Pancreas (tissue), 10 donors: Measurements from ENCODE around the gene COMMD3. TPM values are rescaled to one million over a fixed set of nuclear protein-coding genes. Genes with fewer than 3 reads are reported as not detected.
"Not testable (repeated sequence)": the region's sequence is repeated elsewhere in the genome, so short reads cannot be mapped to it uniquely, and the experiment has no call there.

Experiments used
- ATAC-seq, 4 donors: fragments of 200-7000 bp; cut with Tn5 transposase; one replicate each; pipeline versions ENCODE4 v1.8.0 to v1.9.1; 2020; ENCODE audit warnings: mild to moderate bottlenecking in 4 of 4, moderate library complexity in 4 of 4
- DNase-seq, 6 donors: peaks; one replicate each; pipeline ENCODE4 v3.0.0-alpha.2; 2020
- FAIRE-seq: peaks from 2 replicates; lab custom pipeline; 2012; peaks lifted over from hg19 to GRCh38; lab: Jason Lieb, UNC
- H3K27ac ChIP-seq, 4 donors: fragments of 200-600 bp; sonication (generic); 1 replicate in 3 of 4; 2 replicates in 1 of 4; pipeline versions ENCODE4 v1.5.0 to v1.8.0; 2020
- H3K27me3 ChIP-seq, 4 donors: fragments of 200-600 bp; one replicate each; pipeline ENCODE4 v1.8.0; 2021
- H3K36me3 ChIP-seq, 3 donors: fragments of 200-600 bp; sonication (generic) in 1 of 3; one replicate each; pipeline versions ENCODE4 v1.5.0 to v1.8.0; 2020 to 2021
- H3K4me1 ChIP-seq, 3 donors: fragments of 200-600 bp; one replicate each; pipeline ENCODE4 v1.8.0; 2021
- H3K4me3 ChIP-seq, 4 donors: fragments of 200-600 bp; sonication (generic) in 2 of 4; one replicate each; pipeline versions ENCODE4 v1.5.0 to v1.8.0; 2020 to 2021
- H3K9me3 ChIP-seq, 4 donors: fragments of 200-600 bp; one replicate each; pipeline ENCODE4 v1.8.0; 2021
- WGBS, 2 donors: extraction: QIAGEN DNeasy Blood & Tissue Kit; methylation state at CpG; one replicate each; pipeline ENCODE4 v1.1.7; 2013; 5-methylcytosine and 5-hydroxymethylcytosine counted together
- intact Hi-C, 3 donors: fragments of 100-400 bp; cut with DNase I; formaldehyde crosslinking; loops; one replicate each; pipeline versions ENCODE4 v1.11.1 to v1.14.2; 2022
- polyA plus RNA-seq, 2 donors: library from polyadenylated mRNA; stranded (reverse); fragments of 200-250 nt; gene quantifications; one replicate each; pipeline ENCODE4 v1.2.3, GENCODE V29; 2013
- total RNA-seq, 6 donors: library from RNA; stranded (reverse); fragmentation: NEBNext Ultra II Directional in 4 of 6; extraction: Animal tissue kit (Norgen Biotek cat#: 25700) in 4 of 6; gene quantifications; one replicate each; pipeline versions ENCODE4 v1.2.1 to v1.2.4, GENCODE V29; 2021 to 2023
- TF ChIP-seq, protein P1 (sequence below), 4 donors: fragments of 200-600 bp; sonication (generic) in 3 of 4; IDR thresholded peaks; one replicate each; pipeline versions ENCODE4 v1.5.0 to v1.8.0; 2021; ENCODE audit warnings: antibody characterized with exemption in 4 of 4
- donor health status: healthy with polysubstance abuse.
- donor health status: DM: no; HTN: no; CAD: no; lungs with moderate emphysema.
- donor health status: DM: no; HTN: no; CAD: no.
- donor health status: control.
- donor health status: control.
- donor health status: Bipolar disorder and iron deficiency.
- donor health status: DM: yes; HTN: yes; CAD: no.
- donor health status: DM: no; HTN: no; CAD: no.
- donor health status: DM: no; HTN: no; CAD: no.
- donor health status: DM: yes; HTN: yes; CAD: no.

Gene COMMD3
- total and polyA plus RNA-seq, 8 donors, result 27.9 to 60.4 (median 38.7) TPM

DNA sequence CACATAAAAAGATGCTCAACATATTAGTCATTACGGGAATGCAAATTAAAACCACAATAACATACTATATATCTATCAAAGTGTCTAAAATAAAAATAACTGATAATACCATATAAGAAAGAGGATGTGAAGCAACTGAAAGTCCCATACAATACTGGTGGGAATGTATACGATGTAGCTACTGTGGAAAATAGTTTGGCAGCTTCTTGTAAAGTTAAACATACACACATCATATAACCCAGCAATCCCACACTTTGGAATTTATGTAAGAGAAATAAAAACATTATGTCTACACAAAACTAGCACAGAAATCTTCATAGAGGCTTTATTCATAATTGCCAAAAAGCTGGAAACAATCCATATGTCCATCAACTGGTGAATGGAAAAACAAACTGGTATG is 10.5 kb upstream of the COMMD3 start:
- FAIRE-seq, result no peak

DNA sequence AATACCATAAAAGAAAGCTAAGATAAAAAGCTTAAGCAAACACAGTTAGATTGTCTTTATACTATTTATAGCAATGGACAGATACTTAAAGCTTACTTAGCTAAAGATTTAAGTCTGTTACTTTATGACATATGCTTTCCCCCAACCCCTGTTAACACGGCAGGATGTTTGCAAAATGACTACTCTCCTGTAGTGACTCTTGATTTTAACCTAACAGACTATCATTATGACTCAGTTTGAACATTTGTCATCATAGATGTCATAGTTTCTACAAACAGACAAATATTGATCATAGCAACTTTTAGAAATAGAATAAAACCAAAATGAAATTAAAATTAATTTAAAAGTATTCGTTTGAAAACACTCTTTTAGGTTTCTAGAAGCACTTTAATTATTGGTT is 7.8 kb upstream of the COMMD3 start:
- WGBS, 2 donors, result 50 to 60% methylated on average over 2 of the region's 2 CpGs
- no peaks in the 10 kb centered on the region for H3K36me3 ChIP-seq
- H3K27ac ChIP-seq, result no peak overlapping the region
- TF ChIP-seq, protein P1, sequence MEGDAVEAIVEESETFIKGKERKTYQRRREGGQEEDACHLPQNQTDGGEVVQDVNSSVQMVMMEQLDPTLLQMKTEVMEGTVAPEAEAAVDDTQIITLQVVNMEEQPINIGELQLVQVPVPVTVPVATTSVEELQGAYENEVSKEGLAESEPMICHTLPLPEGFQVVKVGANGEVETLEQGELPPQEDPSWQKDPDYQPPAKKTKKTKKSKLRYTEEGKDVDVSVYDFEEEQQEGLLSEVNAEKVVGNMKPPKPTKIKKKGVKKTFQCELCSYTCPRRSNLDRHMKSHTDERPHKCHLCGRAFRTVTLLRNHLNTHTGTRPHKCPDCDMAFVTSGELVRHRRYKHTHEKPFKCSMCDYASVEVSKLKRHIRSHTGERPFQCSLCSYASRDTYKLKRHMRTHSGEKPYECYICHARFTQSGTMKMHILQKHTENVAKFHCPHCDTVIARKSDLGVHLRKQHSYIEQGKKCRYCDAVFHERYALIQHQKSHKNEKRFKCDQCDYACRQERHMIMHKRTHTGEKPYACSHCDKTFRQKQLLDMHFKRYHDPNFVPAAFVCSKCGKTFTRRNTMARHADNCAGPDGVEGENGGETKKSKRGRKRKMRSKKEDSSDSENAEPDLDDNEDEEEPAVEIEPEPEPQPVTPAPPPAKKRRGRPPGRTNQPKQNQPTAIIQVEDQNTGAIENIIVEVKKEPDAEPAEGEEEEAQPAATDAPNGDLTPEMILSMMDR (IDR thresholded peaks at IDR 0.05), result no peak
- no peaks in the 10 kb centered on the region for H3K9me3 ChIP-seq
- no peak for FAIRE-seq
- no peak for ATAC-seq
- no peak for DNase-seq
- peaks cover 0 to 28% (median 0%) of the 10 kb centered on the region in 4 donors for H3K27me3 ChIP-seq
- no peaks in the 10 kb centered on the region for H3K4me1 ChIP-seq
- intact Hi-C loops, result no loop called here
- H3K4me3 ChIP-seq, result no peak overlapping the region

More for the DNA sequence above, 10.5 kb upstream of the COMMD3 start:
- DNase-seq (no peak), ATAC-seq (no peak)
- H3K9me3 ChIP-seq, result no peaks in the 10 kb centered on the region
- TF ChIP-seq, protein P1 (IDR thresholded peaks at IDR 0.05), result no peak
- peaks cover 0 to 17% (median 0%) of the 10 kb centered on the region in 4 donors for H3K27me3 ChIP-seq
- H3K36me3 ChIP-seq, result no peaks in the 10 kb centered on the region
- H3K4me3 ChIP-seq, result no peak overlapping the region
- no peaks in the 10 kb centered on the region for H3K4me1 ChIP-seq
- intact Hi-C loops, result no loop called here
- no peak overlapping the region for H3K27ac ChIP-seq
- 77 to 87% methylated on average over 2 of the region's 2 CpGs for WGBS, 2 donors

DNA sequence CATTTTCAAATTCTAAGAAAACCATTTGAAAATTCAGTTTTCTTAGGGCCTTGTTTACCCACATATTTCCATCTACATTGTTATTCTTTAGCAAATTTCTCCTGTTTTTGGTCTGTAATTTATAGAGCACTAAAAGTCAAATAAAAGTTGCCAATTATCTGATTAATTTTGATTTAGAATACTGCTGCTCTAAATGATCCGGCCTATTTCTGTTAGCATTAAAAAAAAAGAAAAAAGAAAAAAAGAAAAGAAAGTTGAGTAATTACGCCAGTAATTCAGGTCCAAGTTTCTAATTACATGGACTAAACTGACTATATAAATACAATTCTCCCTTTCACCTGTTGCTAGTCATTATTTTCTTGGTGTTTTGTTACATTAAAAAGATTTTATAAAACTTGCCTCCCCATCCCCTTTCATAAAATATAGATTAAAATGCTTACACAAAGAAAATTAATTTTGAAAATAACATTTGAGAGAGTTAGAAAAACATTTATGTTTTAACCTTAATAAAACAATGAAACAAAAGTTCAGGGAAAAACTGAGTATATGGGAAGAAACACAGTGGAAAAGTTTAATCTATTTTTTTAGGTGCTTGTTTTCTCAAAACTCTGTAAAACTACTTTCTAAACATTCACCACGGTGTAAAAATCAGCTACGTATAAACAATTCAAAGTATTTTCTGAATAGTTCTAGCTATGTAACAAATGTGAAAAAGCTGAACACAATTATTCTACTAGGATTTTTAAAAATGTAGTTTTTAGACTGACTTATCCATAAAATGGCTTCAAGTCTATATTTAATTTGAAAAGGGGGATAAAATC is 6.8 kb upstream of the COMMD3 start:
- Histone ChIP-seq H3K9me3 (no peaks in the 10 kb centered on the region), H3K36me3 (no peaks in the 10 kb centered on the region), H3K4me1 (no peaks in the 10 kb centered on the region), H3K27ac (no peak overlapping the region), H3K27me3 (peaks cover 0 to 28% (median 0%) of the 10 kb centered on the region in 4 donors), H3K4me3 (no peak overlapping the region)
- ATAC-seq (no peak), FAIRE-seq (peak; percentile 64), DNase-seq (no peak)
- intact Hi-C loops, result no loop called here
- TF ChIP-seq, protein P1 (IDR thresholded peaks at IDR 0.05), result no peak
- WGBS, 2 donors, result 94 to 96% methylated on average over 4 of the region's 4 CpGs

DNA sequence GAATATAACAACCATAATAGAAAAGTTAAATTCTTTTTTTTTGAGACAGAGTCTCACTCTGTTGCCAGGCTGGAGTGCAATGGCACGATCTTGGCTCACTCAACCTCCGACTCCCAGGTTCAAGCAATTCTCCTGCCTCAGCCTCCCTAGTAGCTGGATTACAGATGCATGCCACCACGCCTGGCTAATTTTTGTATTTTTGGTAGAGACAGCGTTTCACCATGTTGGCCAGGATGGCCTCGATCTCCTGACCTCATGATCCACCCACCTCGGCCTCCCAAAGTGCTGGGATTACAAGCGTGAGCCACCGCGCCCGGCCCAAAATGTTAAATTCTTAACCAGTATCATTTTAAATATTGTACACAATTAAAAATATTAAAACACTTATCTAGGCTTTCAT is 6.2 kb upstream of the COMMD3 start:
- H3K4me3 ChIP-seq, H3K36me3 ChIP-seq, H3K4me1 ChIP-seq, H3K27ac ChIP-seq, DNase-seq, H3K9me3 ChIP-seq, ATAC-seq, FAIRE-seq: not testable (repeated sequence)
- peaks cover 0 to 28% (median 0%) of the 10 kb centered on the region in 4 donors for H3K27me3 ChIP-seq
- intact Hi-C loops, result loop anchor here in 1 of 3 donors (10.0 kb wide), 1 partner anchor 65 kb away; no protein-coding TSS in a partner anchor
- WGBS, 2 donors, result 94 to 98% methylated on average over 10 of the region's 10 CpGs

DNA sequence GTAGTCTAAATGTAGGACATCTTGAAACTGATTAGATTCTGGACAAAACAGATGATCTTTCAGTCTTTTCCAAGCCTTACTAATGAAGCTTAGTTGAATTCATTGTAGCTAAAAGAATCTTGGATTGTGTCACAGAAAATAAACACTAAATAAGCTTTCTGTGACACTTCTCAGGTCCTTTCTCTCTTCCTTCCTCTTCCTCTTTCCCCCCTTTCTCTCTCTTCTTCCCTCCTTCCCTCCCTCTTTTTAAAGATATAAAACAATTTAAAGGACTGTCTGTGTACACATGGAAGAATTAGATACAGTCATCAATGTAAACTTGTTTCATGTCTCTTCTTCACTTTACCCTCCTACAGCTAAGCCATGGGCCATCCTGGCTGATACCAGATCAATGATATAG is 5.3 kb upstream of the COMMD3 start:
- no peak for DNase-seq
- Histone ChIP-seq H3K4me3 (no peak overlapping the region), H3K27ac (no peak overlapping the region), H3K4me1 (no peaks in the 10 kb centered on the region), H3K27me3 (peaks cover 0 to 28% (median 0%) of the 10 kb centered on the region in 4 donors), H3K36me3 (no peaks in the 10 kb centered on the region), H3K9me3 (no peaks in the 10 kb centered on the region)
- intact Hi-C loops, result loop anchor here in 1 of 3 donors (10.0 kb wide), 1 partner anchor 66 kb away; no protein-coding TSS in a partner anchor
- no peak for ATAC-seq
- no peak for FAIRE-seq
- TF ChIP-seq, protein P1 (IDR thresholded peaks at IDR 0.05), result no peak
